NAMALWA (cell line): ENCODE measurements around the gene MEIOSIN.
"Not testable (repeated sequence)": the region's sequence is repeated elsewhere in the genome, so short reads cannot be mapped to it uniquely, and the experiment has no call there.

Experiments
- DNase-seq: peaks from one replicate; pipeline ENCODE4 v3.0.0-alpha.2; 2015; ENCODE audit warnings: low spot score

The MEIOSIN gene

GRCh38 chr19:45717983-45718650, 15.1 kb upstream of the MEIOSIN start:
- no peak for DNase-seq

- DNase-seq, result not testable (repeated sequence)
Measured at GRCh38 chr19:45720065-45720464, 13.2 kb upstream of the MEIOSIN start.

GRCh38 chr19:45728683-45729082, 4.6 kb upstream of the MEIOSIN start:
- not testable (repeated sequence) for DNase-seq

- DNase-seq, result no peak
Measured at GRCh38 chr19:45729800-45730290, 3.4 kb upstream of the MEIOSIN start.

- DNase-seq, result peak; percentile 99
Measured at GRCh38 chr19:45730368-45731288, 2.6 kb upstream of the MEIOSIN start, which contains the start of gene FBXO46. Gene FBXO46 (minus strand): TSS chr19:45730896. CDS start chr19:45713495, 17,401 bp downstream.

- peak; percentile 60 for DNase-seq
Measured at GRCh38 chr19:45739498-45740439, 6.5 kb downstream of the MEIOSIN start.

- no peak for DNase-seq
Measured at GRCh38 chr19:45742969-45743368, 9.7 kb downstream of the MEIOSIN start.

- DNase-seq, result no peak
Measured at GRCh38 chr19:45745606-45746005, 12.4 kb downstream of the MEIOSIN start.

- no peak for DNase-seq
Measured at GRCh38 chr19:45746866-45747265, 13.6 kb downstream of the MEIOSIN start.

GRCh38 chr19:45747513-45747912, 14.3 kb downstream of the MEIOSIN start:
- no peak for DNase-seq

GRCh38 chr19:45751483-45751882, 18.2 kb downstream of the MEIOSIN start:
- not testable (repeated sequence) for DNase-seq

- DNase-seq, result no peak
Measured at GRCh38 chr19:45752639-45753038, 19.4 kb downstream of the MEIOSIN start.

- peak; percentile 41 for DNase-seq
Measured at GRCh38 chr19:45753548-45753947, 20.3 kb downstream of the MEIOSIN start.

- no peak for DNase-seq
Measured at GRCh38 chr19:45754323-45754722, 21.1 kb downstream of the MEIOSIN start.

- DNase-seq, result no peak
Measured at GRCh38 chr19:45757695-45758094, 24.5 kb downstream of the MEIOSIN start.

- no peak for DNase-seq
Measured at GRCh38 chr19:45758921-45759320, 25.7 kb downstream of the MEIOSIN start.

GRCh38 chr19:45761714-45762113, 28.5 kb downstream of the MEIOSIN start:
- DNase-seq, result no peak

- DNase-seq, result no peak
Measured at GRCh38 chr19:45762870-45763631, 29.8 kb downstream of the MEIOSIN start.

- DNase-seq, result no peak
Measured at GRCh38 chr19:45763691-45764294, 30.6 kb downstream of the MEIOSIN start.

GRCh38 chr19:45764475-45764874, 31.2 kb downstream of the MEIOSIN start:
- no peak for DNase-seq
